PC-9 (cell line): Measurements from ENCODE around the gene GLB1L. TPM values are rescaled to one million over a fixed set of nuclear protein-coding genes. Genes with fewer than 3 reads are reported as not detected.

Source experiments
- BruUV-seq: library from RNA; stranded (reverse); fragments of 400-500 nt; replicated peaks from 2 replicates; lab custom pipeline; 2021; lab: Mats Ljungman, UMichigan
- CTCF ChIA-PET: fragments of 300-600 bp; sonication (Branson Sonifier 250); formaldehyde crosslinking; loops from one replicate; lab custom pipeline; 2022; ENCODE audit warnings: antibody characterized with exemption; lab: Charles Lee
- POLR2A ChIA-PET: fragments of 300-600 bp; sonication (Branson Sonifier 250); formaldehyde crosslinking; loops from one replicate; lab custom pipeline; 2022; ENCODE audit warnings: antibody characterized with exemption; ENCODE audit not compliant: unreplicated experiment; lab: Charles Lee
- DNase-seq, 2 experiments: peaks; one replicate each; pipeline versions ENCODE4 v3.0.0 to v3.0.0-alpha.2; 2015 to 2022; ENCODE audit warnings: mixed read lengths in 1 of 2
- H2AFZ ChIP-seq: fragments of 200-600 bp; sonication (generic); 2 replicates; pipeline ENCODE4 v1.8.1; 2017; ENCODE audit warnings: antibody characterized with exemption
- H3F3A ChIP-seq: fragments of 200-600 bp; sonication (generic); 2 replicates; pipeline ENCODE4 v1.8.1; 2017; ENCODE audit warnings: antibody characterized with exemption, mild to moderate bottlenecking, low read depth; ENCODE audit not compliant: insufficient read depth
- H3K27ac ChIP-seq: fragments of 200-600 bp; sonication (generic); 2 replicates; pipeline ENCODE4 v1.6.1; 2016; ENCODE audit warnings: mixed run types
- H3K27me3 ChIP-seq: fragments of 200-600 bp; sonication (generic); 2 replicates; pipeline ENCODE4 v1.6.1; 2016; ENCODE audit warnings: low read depth, mixed run types; ENCODE audit not compliant: insufficient read depth
- H3K36me3 ChIP-seq: fragments of 200-600 bp; sonication (generic); 2 replicates; pipeline ENCODE4 v1.6.1; 2016; ENCODE audit warnings: low read depth, mixed run types
- H3K4me1 ChIP-seq: fragments of 200-600 bp; sonication (generic); replicated peaks from 2 replicates; pipeline ENCODE4 v1.6.1; 2016; ENCODE audit warnings: mixed run types; ENCODE audit not compliant: insufficient read depth
- H3K4me2 ChIP-seq: fragments of 200-600 bp; sonication (generic); 2 replicates; pipeline ENCODE4 v1.6.1; 2017; ENCODE audit warnings: mixed run types
- H3K4me3 ChIP-seq: fragments of 200-600 bp; sonication (generic); 2 replicates; pipeline ENCODE4 v1.6.1; 2016; ENCODE audit warnings: mixed run types
- H3K79me2 ChIP-seq: fragments of 200-600 bp; sonication (generic); 2 replicates; pipeline ENCODE4 v1.6.1; 2017; ENCODE audit warnings: low read depth, mixed run types
- H3K9me2 ChIP-seq: fragments of 200-600 bp; sonication (generic); 2 replicates; pipeline ENCODE4 v1.8.1; 2017; ENCODE audit warnings: mild to moderate bottlenecking; ENCODE audit not compliant: insufficient read depth
- H3K9me3 ChIP-seq: fragments of 200-600 bp; sonication (generic); 2 replicates; pipeline ENCODE4 v1.8.1; 2016; ENCODE audit warnings: low read depth; ENCODE audit not compliant: insufficient read depth
- H4K20me1 ChIP-seq: fragments of 200-600 bp; sonication (generic); 2 replicates; pipeline ENCODE4 v1.8.1; 2017; ENCODE audit not compliant: insufficient read depth
- CTCF ChIP-seq: fragments of 200-600 bp; sonication (generic); conservative IDR thresholded peaks from 2 replicates; pipeline ENCODE4 v1.6.1; 2017; ENCODE audit warnings: mixed run types, antibody characterized with exemption, mild to moderate bottlenecking, moderate library complexity
- EZH2 ChIP-seq: fragments of 200-600 bp; sonication (generic); IDR thresholded peaks from 2 replicates; pipeline ENCODE4 v1.8.0; 2017; ENCODE audit warnings: antibody characterized with exemption, low read depth
- intact Hi-C: fragments of 100-400 bp; cut with micrococcal nuclease; formaldehyde crosslinking; loops from one replicate; pipeline ENCODE4 v1.10.0; 2022; ENCODE audit not compliant: unreplicated experiment
- total RNA-seq: library from RNA; stranded (reverse); gene quantifications from 2 replicates; pipeline ENCODE4 v1.2.3, GENCODE V29; 2021

GLB1L gene
- total RNA-seq, 1 experiment from 2014 or later = 10.8 TPM

DNA sequence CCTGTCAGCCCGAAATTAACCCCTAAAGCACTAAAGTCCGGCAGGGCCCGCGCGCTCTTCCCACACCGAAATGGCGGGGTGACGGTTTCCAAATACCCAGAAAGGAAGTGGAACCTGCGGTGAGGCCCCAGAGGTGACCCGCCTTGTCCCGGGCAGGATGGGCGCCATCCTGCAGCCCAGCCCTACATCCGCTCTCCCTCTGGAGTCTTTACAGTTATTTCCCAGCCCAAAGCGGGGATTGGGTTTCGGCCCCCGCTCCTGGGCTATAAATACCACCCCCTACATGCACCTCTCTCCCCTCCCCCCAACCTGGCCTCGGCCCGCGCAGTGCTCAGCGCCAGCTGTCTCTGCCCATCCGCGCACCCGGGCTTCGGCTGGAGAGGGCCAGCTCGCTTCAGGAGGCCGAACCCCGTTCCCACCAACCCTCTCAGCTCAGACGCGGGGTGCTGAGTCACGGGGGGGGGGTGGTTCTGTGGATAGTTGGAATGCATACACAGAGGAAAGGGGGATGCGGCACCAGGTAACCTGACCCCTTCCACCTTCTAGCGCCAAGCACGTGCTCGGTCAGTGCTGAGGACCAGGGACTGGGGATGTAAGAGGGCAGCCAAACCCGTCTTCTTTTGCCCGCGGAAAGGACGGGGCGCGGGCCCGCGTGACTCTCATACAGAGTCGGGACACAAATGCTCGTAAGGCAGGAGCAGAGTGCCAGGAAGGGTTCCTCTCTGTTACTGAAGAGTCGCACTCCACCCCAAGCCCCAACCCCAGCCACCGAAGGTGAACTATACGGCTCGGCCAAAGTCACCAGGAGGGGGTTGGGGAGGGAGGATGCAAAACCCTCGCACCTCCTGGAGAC lies 7.9 kb upstream of the GLB1L start, which contains the start of gene TUBA4B:
TUBA4B (plus strand) TSS at position 344 of the 853 bp plus-strand sequence; CDS start at position 509, 165 bp downstream.
- Histone ChIP-seq H3K36me3 (0 out of 2 replicates have a peak, but pooled peaks cover 6% of the 10 kb centered on the region), H2AFZ (peak within 1 kb of the TSS; percentile 85), H3K27ac (peak within 1 kb of the TSS; percentile 43), H3F3A (peaks cover 37% of the 10 kb centered on the region), H3K9me2 (no peaks in the 10 kb centered on the region), H3K4me2 (peak within 1 kb of the TSS; percentile 84), H3K4me3 (peak within 1 kb of the TSS; percentile 87), H3K79me2 (peaks cover 26% of the 10 kb centered on the region), H3K27me3 (no peaks in the 10 kb centered on the region), H4K20me1 (no peaks in the 10 kb centered on the region), H3K4me1 (peaks cover 55% of the 10 kb centered on the region), H3K9me3 (no peaks in the 10 kb centered on the region)
- intact Hi-C loops = loop anchor here (1.0 kb wide), 2 partner anchors 21 to 26 kb away; partner anchors contain the start of gene DNAJB2
- BruUV-seq = TSS peak; percentile 62
- DNase-seq = peak; percentile 63 to 67
- ChIA-PET CTCF (interaction anchor here (0.5 to 0.6 kb wide), 3 partner anchors 42 to 393 kb away, joined by 4 to 7 read pairs (median 6); no protein-coding TSS in a partner anchor), POLR2A (interaction anchor here (0.5 to 1.0 kb wide), 4 partner anchors 21 to 507 kb away, joined by 3 to 27 read pairs (median 6); no protein-coding TSS in a partner anchor)
- TF ChIP-seq EZH2 = no peak
- TF ChIP-seq CTCF = no peak

DNA sequence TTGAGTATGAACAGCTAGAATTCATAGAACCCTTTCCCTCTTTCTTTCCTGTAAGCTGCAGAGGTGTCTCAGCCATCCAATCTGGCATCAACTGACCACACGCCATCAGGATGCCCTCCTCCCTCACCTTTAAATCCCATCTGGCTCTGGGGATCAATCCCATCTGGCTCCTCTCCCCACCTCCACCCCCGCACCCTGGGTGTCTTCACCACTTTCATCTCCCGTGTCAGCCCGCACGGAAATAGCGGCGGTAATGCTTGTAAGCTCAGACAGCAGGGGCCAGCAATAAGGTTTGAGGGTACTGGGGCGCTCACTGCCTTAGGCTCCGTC lies 7.3 kb upstream of the GLB1L start:
- POLR2A ChIA-PET = interaction anchor here (0.5 to 1.0 kb wide), 5 partner anchors 21 to 507 kb away, joined by 3 to 27 read pairs (median 9); no protein-coding TSS in a partner anchor
- no peak for DNase-seq
- intact Hi-C loops = no loop called here
- 0 out of 2 replicates have a peak, but pooled peaks cover 9% of the 10 kb centered on the region for H3K36me3 ChIP-seq
- peaks cover 43% of the 10 kb centered on the region for H3F3A ChIP-seq
- peak overlapping the region; percentile 85; the same call in 1 of the 2 replicates for H2AFZ ChIP-seq
- H4K20me1 ChIP-seq = no peaks in the 10 kb centered on the region
- peak overlapping the region; percentile 84 for H3K4me2 ChIP-seq
- CTCF ChIA-PET = interaction anchor here (0.5 to 0.7 kb wide), 3 partner anchors 26 to 393 kb away, joined by 4 to 6 read pairs (median 4); partner anchors contain the start of gene DNAJB2
- H3K9me2 ChIP-seq = no peaks in the 10 kb centered on the region
- TF ChIP-seq EZH2 = no peak
- TF ChIP-seq CTCF = no peak
- no TSS peak for BruUV-seq
- H3K4me3 ChIP-seq = peak overlapping the region; percentile 87
- H3K27ac ChIP-seq = no peak overlapping the region
- H3K79me2 ChIP-seq = peaks cover 32% of the 10 kb centered on the region
- peaks cover 60% of the 10 kb centered on the region for H3K4me1 ChIP-seq
- no peaks in the 10 kb centered on the region for H3K27me3 ChIP-seq
- H3K9me3 ChIP-seq = no peaks in the 10 kb centered on the region

- intact Hi-C loops = no loop called here
- BruUV-seq = no TSS peak
- TF ChIP-seq CTCF (no peak), EZH2 (no peak)
- peak overlapping the region; percentile 87; the same call in 1 of the 2 replicates for H3K4me3 ChIP-seq
- no peaks in the 10 kb centered on the region for H3K27me3 ChIP-seq
- peaks cover 44% of the 10 kb centered on the region for H3F3A ChIP-seq
- ChIA-PET POLR2A (interaction anchor here (0.6 to 0.7 kb wide), 2 partner anchors 28 to 126 kb away, joined by 3 to 10 read pairs; no protein-coding TSS in a partner anchor), CTCF (interaction anchor here (0.7 kb wide), 2 partner anchors 27 to 64 kb away, joined by 3 to 4 read pairs; partner anchors contain the start of gene DNAJB2)
- peak in 1 of 2 experiments; percentile 39 for DNase-seq
- no peaks in the 10 kb centered on the region for H3K9me2 ChIP-seq
- H2AFZ ChIP-seq = no peak overlapping the region
- H3K9me3 ChIP-seq = no peaks in the 10 kb centered on the region
- 0 out of 2 replicates have a peak, but pooled peaks cover 9% of the 10 kb centered on the region for H3K36me3 ChIP-seq
- no peaks in the 10 kb centered on the region for H4K20me1 ChIP-seq
- H3K27ac ChIP-seq = no peak overlapping the region
- H3K4me1 ChIP-seq = peaks cover 64% of the 10 kb centered on the region
- peaks cover 36% of the 10 kb centered on the region for H3K79me2 ChIP-seq
- H3K4me2 ChIP-seq = peak overlapping the region; percentile 84
Observed at GRCh38 chr2:219252084-219252483, 6.8 kb upstream of the GLB1L start.
